Airway epithelial cell (primary cell): ENCODE measurements around the gene TIMM23. TPM values are rescaled to one million over a fixed set of nuclear protein-coding genes. Genes with fewer than 3 reads are reported as not detected.

Source experiments
- total RNA-seq: library from RNA; depleted of rRNA; stranded (reverse); fragments of >200 nt; gene quantifications from 2 replicates; pipeline ENCODE4 v1.2.3, GENCODE V29; 2015

TIMM23 gene, protein sequence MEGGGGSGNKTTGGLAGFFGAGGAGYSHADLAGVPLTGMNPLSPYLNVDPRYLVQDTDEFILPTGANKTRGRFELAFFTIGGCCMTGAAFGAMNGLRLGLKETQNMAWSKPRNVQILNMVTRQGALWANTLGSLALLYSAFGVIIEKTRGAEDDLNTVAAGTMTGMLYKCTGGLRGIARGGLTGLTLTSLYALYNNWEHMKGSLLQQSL
- 93.3 and 102 TPM in 2 replicates for total RNA-seq

GRCh38 chr10:45972106-45972812, at the start of gene TIMM23:
TSS of gene TIMM23 (plus strand) at chr10:45972489. CDS start at chr10:45972625, 136 bp downstream.

GRCh38 chr10:46030091-46030937, 58.0 kb downstream of the TIMM23 start, which contains the start of gene NCOA4:
TSS of gene NCOA4 (minus strand) at chr10:46030623. CDS start at chr10:46016680, 13,943 bp downstream.

GRCh38 chr10:46046261-46046660, 74.0 kb downstream of the TIMM23 start, which contains the start of gene MSMB:
TSS of gene MSMB (minus strand) at chr10:46046269. CDS start at chr10:46046237, 32 bp downstream.

Other genes starting within 250 kb of the TIMM23 start
- gene WASHC2C, start 245.2 kb upstream of the TIMM23 start, total RNA-seq = 10.4 and 13.1 TPM in 2 replicates
- 5.5 and 9.3 TPM in 2 replicates for gene AGAP4, start 125.0 kb upstream of the TIMM23 start, total RNA-seq
- gene NCOA4, start 58.1 kb downstream of the TIMM23 start, total RNA-seq = 88.5 and 100 TPM in 2 replicates
- gene MSMB, start 73.8 kb downstream of the TIMM23 start, total RNA-seq = 0.84 and 2.0 TPM in 2 replicates